Measurements from ENCODE around the gene ARMCX4.

Gene ARMCX4

GRCh38 chrX:101485212-101485949 is at the start of gene ARMCX4:
TSS of gene ARMCX4 (plus strand) at chrX:101485456. CDS start at chrX:101488590, 3,134 bp downstream.
- Histone ChIP-seq H3K27ac (ENCODE audit: low read length) (no peak within 1 kb of the TSS), H3K27me3 (ENCODE audit: insufficient read depth, low read length) (no peaks in the 10 kb centered on the region), H3K9me3 (ENCODE audit: insufficient read depth, low read depth, low read length) (no peaks in the 10 kb centered on the region), H3K4me3 (ENCODE audit: low read length) (peak within 1 kb of the TSS; percentile 85), H3K36me3 (ENCODE audit: insufficient read depth, low read depth, low read length) (peaks cover 16% of the 10 kb centered on the region; the same call in 1 of the 2 replicates), H3K9ac (ENCODE audit: low read depth, low read length) (peak within 1 kb of the TSS; percentile 84; the same call in 1 of the 2 replicates), H3K4me1 (ENCODE audit: insufficient read depth, low read length) (peaks cover 5% of the 10 kb centered on the region; the same call in 1 of the 2 replicates)

GRCh38 chrX:101442085-101442484 is 43.2 kb upstream of the ARMCX4 start:
- peaks cover 17% of the 10 kb centered on the region for H3K36me3 ChIP-seq (ENCODE audit: insufficient read depth, low read depth, low read length)
- no peaks in the 10 kb centered on the region for H3K4me1 ChIP-seq (ENCODE audit: insufficient read depth, low read length)
- no peak overlapping the region for H3K4me3 ChIP-seq (ENCODE audit: low read length)
- H3K27me3 ChIP-seq (ENCODE audit: insufficient read depth, low read length) = no peaks in the 10 kb centered on the region
- H3K9me3 ChIP-seq (ENCODE audit: insufficient read depth, low read depth, low read length) = no peaks in the 10 kb centered on the region
- H3K27ac ChIP-seq (ENCODE audit: low read length) = no peak overlapping the region
- no peak overlapping the region for H3K9ac ChIP-seq (ENCODE audit: low read depth, low read length)

DNA sequence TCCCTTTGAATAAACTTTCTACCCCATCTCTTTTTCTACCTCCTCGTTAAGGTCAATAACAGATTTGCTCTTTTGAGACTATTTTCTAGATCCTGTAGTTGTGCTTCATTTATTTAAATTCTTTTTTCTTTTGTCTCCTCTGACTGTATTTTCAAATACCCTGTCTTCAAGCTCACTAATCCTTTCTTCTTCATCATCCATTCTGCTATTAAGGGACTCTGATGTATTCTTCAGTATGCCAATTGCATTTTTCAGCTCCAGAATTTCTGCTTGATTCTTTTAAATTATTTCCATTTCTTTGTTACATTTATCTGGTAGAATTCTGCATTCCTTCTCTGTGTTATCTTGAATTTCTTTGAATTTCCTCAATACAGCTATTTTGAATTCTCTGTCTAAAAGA is 36.0 kb upstream of the ARMCX4 start:
- no peak overlapping the region for H3K9ac ChIP-seq (ENCODE audit: low read depth, low read length)
- no peaks in the 10 kb centered on the region for H3K9me3 ChIP-seq (ENCODE audit: insufficient read depth, low read depth, low read length)
- no peaks in the 10 kb centered on the region for H3K4me1 ChIP-seq (ENCODE audit: insufficient read depth, low read length)
- H3K27ac ChIP-seq (ENCODE audit: low read length) = no peak overlapping the region
- H3K4me3 ChIP-seq (ENCODE audit: low read length) = no peak overlapping the region
- H3K27me3 ChIP-seq (ENCODE audit: insufficient read depth, low read length) = no peaks in the 10 kb centered on the region
- no peaks in the 10 kb centered on the region; the same call in 1 of the 2 replicates for H3K36me3 ChIP-seq (ENCODE audit: insufficient read depth, low read depth, low read length)

DNA sequence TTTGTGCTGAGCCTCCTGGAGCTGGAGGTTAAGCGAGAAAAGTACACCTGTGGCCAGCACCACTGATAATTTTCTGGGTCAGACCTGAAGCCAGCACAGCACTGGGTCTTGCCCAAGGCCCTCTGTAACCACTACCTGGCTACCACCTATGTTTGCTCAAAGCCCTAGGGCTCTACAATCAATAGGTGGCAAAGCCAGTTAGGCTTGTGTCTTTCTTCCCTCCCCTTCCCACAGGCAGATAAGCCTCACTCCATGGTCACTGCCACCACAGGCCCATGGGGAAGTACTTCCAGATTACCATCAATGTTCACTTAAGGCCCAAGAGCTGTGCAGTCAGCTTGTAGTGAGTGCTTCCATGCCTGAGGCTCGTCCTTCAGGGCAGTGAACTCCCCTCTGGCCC is 35.2 kb upstream of the ARMCX4 start:
- Histone ChIP-seq H3K9ac (ENCODE audit: low read depth, low read length) (no peak overlapping the region), H3K27me3 (ENCODE audit: insufficient read depth, low read length) (no peaks in the 10 kb centered on the region), H3K4me1 (ENCODE audit: insufficient read depth, low read length) (no peaks in the 10 kb centered on the region), H3K9me3 (ENCODE audit: insufficient read depth, low read depth, low read length) (no peaks in the 10 kb centered on the region), H3K27ac (ENCODE audit: low read length) (no peak overlapping the region), H3K36me3 (ENCODE audit: insufficient read depth, low read depth, low read length) (no peaks in the 10 kb centered on the region), H3K4me3 (ENCODE audit: low read length) (no peak overlapping the region)

DNA sequence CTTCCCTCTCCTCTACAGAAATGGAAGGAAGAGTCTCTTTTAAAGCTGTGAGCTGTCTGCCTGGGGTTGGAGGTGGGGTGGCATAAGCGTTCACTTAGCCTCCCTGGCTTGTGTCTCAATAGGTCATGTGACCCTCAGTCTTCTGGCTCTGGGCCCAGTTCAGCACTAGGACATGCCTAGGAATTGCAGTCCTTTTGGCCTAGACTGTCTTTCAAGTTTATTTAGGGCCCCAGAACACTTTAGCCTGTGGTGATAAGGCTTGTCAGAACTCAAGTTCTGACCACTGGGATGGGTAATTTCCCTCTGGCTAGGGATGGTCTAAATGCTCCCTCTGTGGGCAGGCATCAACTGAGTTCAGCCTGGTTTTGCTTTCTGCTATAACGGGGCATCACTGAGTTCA is 34.3 kb upstream of the ARMCX4 start:
- no peaks in the 10 kb centered on the region for H3K36me3 ChIP-seq (ENCODE audit: insufficient read depth, low read depth, low read length)
- H3K4me1 ChIP-seq (ENCODE audit: insufficient read depth, low read length) = no peaks in the 10 kb centered on the region
- no peaks in the 10 kb centered on the region for H3K9me3 ChIP-seq (ENCODE audit: insufficient read depth, low read depth, low read length)
- no peak overlapping the region for H3K9ac ChIP-seq (ENCODE audit: low read depth, low read length)
- no peak overlapping the region for H3K4me3 ChIP-seq (ENCODE audit: low read length)
- no peaks in the 10 kb centered on the region for H3K27me3 ChIP-seq (ENCODE audit: insufficient read depth, low read length)
- H3K27ac ChIP-seq (ENCODE audit: low read length) = no peak overlapping the region

DNA sequence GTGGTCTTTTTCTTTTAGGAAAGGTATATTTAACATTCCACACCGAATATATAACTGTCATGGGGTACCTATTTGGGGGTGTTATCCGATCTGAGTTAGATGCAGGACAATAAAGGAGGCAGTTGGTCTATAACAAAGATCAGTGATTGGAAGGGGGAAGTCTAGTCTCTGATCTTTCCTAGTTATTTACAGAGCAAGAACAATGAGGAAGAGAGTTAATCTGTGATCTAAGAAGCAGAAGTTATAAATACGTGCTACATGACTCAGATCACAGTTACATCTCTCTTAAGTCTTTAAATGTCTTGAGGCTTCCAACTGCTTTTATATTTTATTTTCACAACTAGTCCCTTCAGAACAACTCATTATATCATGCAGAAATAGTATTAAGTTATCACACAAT is 33.2 kb upstream of the ARMCX4 start:
- no peaks in the 10 kb centered on the region for H3K36me3 ChIP-seq (ENCODE audit: insufficient read depth, low read depth, low read length)
- no peaks in the 10 kb centered on the region for H3K4me1 ChIP-seq (ENCODE audit: insufficient read depth, low read length)
- H3K27me3 ChIP-seq (ENCODE audit: insufficient read depth, low read length) = no peaks in the 10 kb centered on the region
- H3K27ac ChIP-seq (ENCODE audit: low read length) = no peak overlapping the region
- H3K4me3 ChIP-seq (ENCODE audit: low read length) = no peak overlapping the region
- H3K9ac ChIP-seq (ENCODE audit: low read depth, low read length) = no peak overlapping the region
- H3K9me3 ChIP-seq (ENCODE audit: insufficient read depth, low read depth, low read length) = no peaks in the 10 kb centered on the region

DNA sequence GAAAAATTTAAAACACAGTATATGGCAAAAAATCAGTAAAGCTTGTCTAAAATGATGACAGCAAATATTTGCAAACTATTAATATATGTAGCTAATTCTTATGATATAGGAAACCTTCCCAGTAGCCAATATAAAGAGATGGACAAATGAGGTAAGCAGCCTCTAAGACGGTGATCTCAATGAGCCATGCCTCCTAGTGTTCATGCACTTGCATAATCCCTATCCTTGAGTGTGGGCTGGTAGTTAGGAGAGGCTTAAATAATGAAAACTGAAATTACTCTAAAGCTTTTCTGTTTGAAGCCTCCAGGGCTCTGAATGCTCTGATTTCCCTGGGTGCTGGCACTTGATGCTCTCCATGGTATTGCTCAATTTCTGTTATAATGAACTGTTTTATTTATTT is 24.6 kb upstream of the ARMCX4 start:
- Histone ChIP-seq H3K9ac (ENCODE audit: low read depth, low read length) (no peak overlapping the region), H3K9me3 (ENCODE audit: insufficient read depth, low read depth, low read length) (no peaks in the 10 kb centered on the region), H3K27me3 (ENCODE audit: insufficient read depth, low read length) (no peaks in the 10 kb centered on the region), H3K27ac (ENCODE audit: low read length) (no peak overlapping the region), H3K4me3 (ENCODE audit: low read length) (no peak overlapping the region), H3K4me1 (ENCODE audit: insufficient read depth, low read length) (no peaks in the 10 kb centered on the region), H3K36me3 (ENCODE audit: insufficient read depth, low read depth, low read length) (no peaks in the 10 kb centered on the region)

- H3K4me1 ChIP-seq (ENCODE audit: insufficient read depth, low read length) = no peaks in the 10 kb centered on the region
- H3K4me3 ChIP-seq (ENCODE audit: low read length) = no peak overlapping the region
- no peaks in the 10 kb centered on the region for H3K36me3 ChIP-seq (ENCODE audit: insufficient read depth, low read depth, low read length)
- no peaks in the 10 kb centered on the region for H3K9me3 ChIP-seq (ENCODE audit: insufficient read depth, low read depth, low read length)
- no peaks in the 10 kb centered on the region for H3K27me3 ChIP-seq (ENCODE audit: insufficient read depth, low read length)
- H3K9ac ChIP-seq (ENCODE audit: low read depth, low read length) = no peak overlapping the region
- H3K27ac ChIP-seq (ENCODE audit: low read length) = no peak overlapping the region
Observed at GRCh38 chrX:101462892-101463291, 22.4 kb upstream of the ARMCX4 start.

DNA sequence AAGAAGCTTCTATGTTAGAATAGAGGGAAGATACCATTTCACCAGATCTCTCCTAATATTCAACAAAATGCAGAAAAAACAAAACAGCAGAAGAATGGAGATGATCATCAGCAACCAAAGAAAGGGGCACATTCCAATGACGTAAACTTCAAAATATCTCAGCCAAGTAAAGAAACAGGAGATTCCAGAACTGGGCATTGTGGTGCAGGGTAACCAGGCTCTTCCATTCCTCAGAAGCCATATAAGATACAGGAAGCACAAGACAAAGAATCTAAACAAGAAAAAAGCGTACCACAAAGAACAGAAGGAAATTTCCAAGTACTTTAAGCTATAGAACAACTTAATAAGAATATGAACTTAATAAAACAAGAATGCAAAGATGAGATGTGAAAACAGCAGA is 6.9 kb upstream of the ARMCX4 start:
- no peak overlapping the region for H3K27ac ChIP-seq (ENCODE audit: low read length)
- H3K4me1 ChIP-seq (ENCODE audit: insufficient read depth, low read length) = no peaks in the 10 kb centered on the region
- no peaks in the 10 kb centered on the region for H3K36me3 ChIP-seq (ENCODE audit: insufficient read depth, low read depth, low read length)
- no peaks in the 10 kb centered on the region for H3K27me3 ChIP-seq (ENCODE audit: insufficient read depth, low read length)
- no peak overlapping the region for H3K9ac ChIP-seq (ENCODE audit: low read depth, low read length)
- no peaks in the 10 kb centered on the region for H3K9me3 ChIP-seq (ENCODE audit: insufficient read depth, low read depth, low read length)
- H3K4me3 ChIP-seq (ENCODE audit: low read length) = no peak overlapping the region

- H3K9me3 ChIP-seq (ENCODE audit: insufficient read depth, low read depth, low read length) = no peaks in the 10 kb centered on the region
- no peaks in the 10 kb centered on the region; the same call in 1 of the 2 replicates for H3K36me3 ChIP-seq (ENCODE audit: insufficient read depth, low read depth, low read length)
- H3K4me1 ChIP-seq (ENCODE audit: insufficient read depth, low read length) = peaks cover 5% of the 10 kb centered on the region; the same call in 1 of the 2 replicates
- H3K27ac ChIP-seq (ENCODE audit: low read length) = no peak overlapping the region
- no peak overlapping the region for H3K9ac ChIP-seq (ENCODE audit: low read depth, low read length)
- H3K27me3 ChIP-seq (ENCODE audit: insufficient read depth, low read length) = no peaks in the 10 kb centered on the region
- H3K4me3 ChIP-seq (ENCODE audit: low read length) = no peak overlapping the region
Observed at GRCh38 chrX:101482296-101482695, 3.0 kb upstream of the ARMCX4 start.

DNA sequence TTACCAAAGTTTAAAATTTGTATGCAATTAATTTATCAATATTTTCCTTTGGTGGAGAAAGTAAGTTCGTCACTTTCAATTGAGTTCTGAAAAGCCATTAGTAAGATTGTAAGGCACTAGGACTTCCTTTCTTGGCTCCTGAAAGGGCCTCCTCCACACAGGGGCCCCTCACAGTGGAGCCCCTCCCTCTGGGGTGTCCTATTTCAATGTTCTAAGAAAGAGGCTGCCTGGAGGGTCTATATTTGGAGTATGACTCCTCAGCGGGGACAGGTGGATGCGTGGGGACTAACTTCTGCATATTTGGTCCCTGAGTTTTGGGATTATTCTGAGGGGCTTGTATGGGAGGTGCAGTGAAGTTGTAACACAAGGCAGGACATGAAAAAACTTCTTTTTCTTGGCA is 1.6 kb upstream of the ARMCX4 start:
- peaks cover 9% of the 10 kb centered on the region; the same call in 1 of the 2 replicates for H3K36me3 ChIP-seq (ENCODE audit: insufficient read depth, low read depth, low read length)
- peak overlapping the region; percentile 85; the same call in 1 of the 2 replicates for H3K4me3 ChIP-seq (ENCODE audit: low read length)
- peaks cover 5% of the 10 kb centered on the region; the same call in 1 of the 2 replicates for H3K4me1 ChIP-seq (ENCODE audit: insufficient read depth, low read length)
- no peaks in the 10 kb centered on the region for H3K27me3 ChIP-seq (ENCODE audit: insufficient read depth, low read length)
- no peak overlapping the region for H3K9ac ChIP-seq (ENCODE audit: low read depth, low read length)
- H3K27ac ChIP-seq (ENCODE audit: low read length) = no peak overlapping the region
- H3K9me3 ChIP-seq (ENCODE audit: insufficient read depth, low read depth, low read length) = no peaks in the 10 kb centered on the region

- Histone ChIP-seq H3K9ac (ENCODE audit: low read depth, low read length) (peak overlapping the region; percentile 32; the same call in 1 of the 2 replicates), H3K4me3 (ENCODE audit: low read length) (peak overlapping the region; percentile 85; the same call in 1 of the 2 replicates), H3K36me3 (ENCODE audit: insufficient read depth, low read depth, low read length) (peaks cover 12% of the 10 kb centered on the region; the same call in 1 of the 2 replicates), H3K4me1 (ENCODE audit: insufficient read depth, low read length) (peaks cover 5% of the 10 kb centered on the region; the same call in 1 of the 2 replicates), H3K27me3 (ENCODE audit: insufficient read depth, low read length) (no peaks in the 10 kb centered on the region), H3K9me3 (ENCODE audit: insufficient read depth, low read depth, low read length) (no peaks in the 10 kb centered on the region), H3K27ac (ENCODE audit: low read length) (no peak overlapping the region)
Observed at GRCh38 chrX:101484135-101484534, 1.1 kb upstream of the ARMCX4 start.
